ENCODE data around the gene SEPTIN12. TPM values are rescaled to one million over a fixed set of nuclear protein-coding genes. Genes with fewer than 3 reads are reported as not detected.

SEPTIN12 gene
- total RNA-seq, 2 donors from 2014 or later = 10.8 TPM; not detected in 1

GRCh38 chr16:4830408-4830807 is 42.3 kb upstream of the SEPTIN12 start:
- peaks cover 7% of the 10 kb centered on the region for H3K4me1 ChIP-seq (replicated peaks)
- no peak for DNase-seq (ENCODE audit: low spot score)
- WGBS = 86% methylated on average over 7 of the region's 7 CpGs
- H3K27ac ChIP-seq = no peak overlapping the region
- TF ChIP-seq CTCF (IDR thresholded peaks at IDR 0.05) = no peak
- TF ChIP-seq POLR2AphosphoS5 (IDR thresholded peaks at IDR 0.05) = no peak
- TF ChIP-seq POLR2A (IDR thresholded peaks at IDR 0.05) = no peak
- peaks cover 6 to 8% of the 10 kb centered on the region in 2 donors for H3K36me3 ChIP-seq
- intact Hi-C loops (cut with DNase I) = no loop called here
- no peaks in the 10 kb centered on the region for H3K27me3 ChIP-seq (replicated peaks; ENCODE audit: insufficient read depth)
- no peaks in the 10 kb centered on the region for H3K9me3 ChIP-seq
- H3K4me3 ChIP-seq = no peak overlapping the region

GRCh38 chr16:4828567-4829321 is 40.6 kb upstream of the SEPTIN12 start:
- Histone ChIP-seq H3K9me3 (no peaks in the 10 kb centered on the region), H3K27me3 (replicated peaks; ENCODE audit: insufficient read depth) (no peaks in the 10 kb centered on the region), H3K4me1 (replicated peaks) (peaks cover 7% of the 10 kb centered on the region), H3K36me3 (peaks cover 6 to 8% of the 10 kb centered on the region in 2 donors), H3K4me3 (no peak overlapping the region), H3K27ac (peak overlapping the region; percentile 10 to 35)
- 76% methylated on average over 11 of the region's 11 CpGs for WGBS
- peak; percentile 26 for DNase-seq (ENCODE audit: low spot score)
- no peak for TF ChIP-seq POLR2A (IDR thresholded peaks at IDR 0.05)
- TF ChIP-seq POLR2AphosphoS5 (IDR thresholded peaks at IDR 0.05) = peak; percentile 21
- no peak for TF ChIP-seq CTCF (IDR thresholded peaks at IDR 0.05)
- intact Hi-C loops (cut with DNase I) = no loop called here

GRCh38 chr16:4826980-4827379 is 38.8 kb upstream of the SEPTIN12 start:
- 92% methylated on average over 10 of the region's 10 CpGs for WGBS
- Histone ChIP-seq H3K4me3 (no peak overlapping the region), H3K4me1 (replicated peaks) (peaks cover 3% of the 10 kb centered on the region), H3K27me3 (replicated peaks; ENCODE audit: insufficient read depth) (no peaks in the 10 kb centered on the region), H3K36me3 (peaks cover 8 to 18% of the 10 kb centered on the region in 2 donors), H3K27ac (no peak overlapping the region), H3K9me3 (no peaks in the 10 kb centered on the region)
- intact Hi-C loops (cut with DNase I) = no loop called here
- TF ChIP-seq POLR2AphosphoS5 (IDR thresholded peaks at IDR 0.05) (no peak), CTCF (IDR thresholded peaks at IDR 0.05) (no peak), POLR2A (IDR thresholded peaks at IDR 0.05) (no peak)
- no peak for DNase-seq (ENCODE audit: low spot score)

GRCh38 chr16:4826526-4826925 is 38.4 kb upstream of the SEPTIN12 start:
- H3K36me3 ChIP-seq = peaks cover 5 to 18% of the 10 kb centered on the region in 2 donors
- H3K27ac ChIP-seq = no peak overlapping the region
- intact Hi-C loops (cut with DNase I) = no loop called here
- DNase-seq (ENCODE audit: low spot score) = no peak
- 96% methylated on average over 4 of the region's 4 CpGs for WGBS
- no peaks in the 10 kb centered on the region for H3K9me3 ChIP-seq
- no peak overlapping the region for H3K4me3 ChIP-seq
- peaks cover 3% of the 10 kb centered on the region for H3K4me1 ChIP-seq (replicated peaks)
- H3K27me3 ChIP-seq (replicated peaks; ENCODE audit: insufficient read depth) = no peaks in the 10 kb centered on the region
- TF ChIP-seq POLR2A (IDR thresholded peaks at IDR 0.05) (no peak), POLR2AphosphoS5 (IDR thresholded peaks at IDR 0.05) (no peak), CTCF (IDR thresholded peaks at IDR 0.05) (no peak)

- no peak for DNase-seq (ENCODE audit: low spot score)
- no peak overlapping the region for H3K4me3 ChIP-seq
- TF ChIP-seq POLR2AphosphoS5 (IDR thresholded peaks at IDR 0.05) = no peak
- TF ChIP-seq CTCF (IDR thresholded peaks at IDR 0.05) = no peak
- TF ChIP-seq POLR2A (IDR thresholded peaks at IDR 0.05) = no peak
- H3K27me3 ChIP-seq (replicated peaks; ENCODE audit: insufficient read depth) = no peaks in the 10 kb centered on the region
- H3K36me3 ChIP-seq = peaks cover 0 to 18% of the 10 kb centered on the region in 2 donors
- intact Hi-C loops (cut with DNase I) = no loop called here
- H3K4me1 ChIP-seq (replicated peaks) = peaks cover 3% of the 10 kb centered on the region
- H3K27ac ChIP-seq = no peak overlapping the region
- 84% methylated on average over 8 of the region's 8 CpGs for WGBS
- H3K9me3 ChIP-seq = no peaks in the 10 kb centered on the region
Measured at GRCh38 chr16:4825196-4825595, 37.1 kb upstream of the SEPTIN12 start.

Measured in prostate gland (tissue), 2 donors.